Skeletal muscle satellite cell (primary cell): ENCODE measurements around the gene CEACAM16. TPM values are rescaled to one million over a fixed set of nuclear protein-coding genes. Genes with fewer than 3 reads are reported as not detected.

Source experiments
- small RNA-seq: library from RNA; depleted of rRNA; stranded (forward); fragments of <200 nt; gene quantifications from one replicate; pipeline ENCODE3, GENCODE V24; 2012

The CEACAM16 gene

Small RNA genes lying within 50 kb of the gene (small RNA-seq; reads per million reads assigned to genes)
- gene RF00285, result not detected
